ENCODE measurements around the gene PPP1R14D. TPM values are rescaled to one million over a fixed set of nuclear protein-coding genes. Genes with fewer than 3 reads are reported as not detected.

Gene PPP1R14D
- total RNA-seq, 6 experiments from 2014 or later = not detected

- ATAC-seq = no peak
These were observed 7.5 kb upstream of the PPP1R14D start for GRCh38 chr15:40836020-40836419.

GRCh38 chr15:40832903-40833302, 4.4 kb upstream of the PPP1R14D start:
- H3K4me1 ChIP-seq = no peaks in the 10 kb centered on the region
- DNase-seq = no peak
- no peaks in the 10 kb centered on the region for H3K36me3 ChIP-seq
- no peaks in the 10 kb centered on the region for H3K27me3 ChIP-seq
- TF ChIP-seq CTCF (IDR thresholded peaks at IDR 0.05) (no peak), POLR2A (IDR thresholded peaks at IDR 0.05) (no peak)
- H3K27ac ChIP-seq = no peak overlapping the region
- H3K9me3 ChIP-seq = no peaks in the 10 kb centered on the region
- intact Hi-C loops (cut with DNase I) = no loop called here
- ATAC-seq = no peak
- H3K4me3 ChIP-seq = no peak overlapping the region

More at GRCh38 chr15:40836020-40836419, 7.5 kb upstream of the PPP1R14D start:
- no peaks in the 10 kb centered on the region for H3K36me3 ChIP-seq
- no peaks in the 10 kb centered on the region for H3K27me3 ChIP-seq
- DNase-seq = no peak
- H3K4me1 ChIP-seq = no peaks in the 10 kb centered on the region
- H3K27ac ChIP-seq = no peak overlapping the region
- no peaks in the 10 kb centered on the region for H3K9me3 ChIP-seq
- WGBS (ENCODE audit: insufficient coverage, low coverage, low lambda C conversion rate, missing lambda C conversion rate) = 91% methylated on average over 1 of the region's 1 CpG
- TF ChIP-seq POLR2A (IDR thresholded peaks at IDR 0.05) = no peak
- no peak for TF ChIP-seq CTCF (IDR thresholded peaks at IDR 0.05)
- no peak overlapping the region for H3K4me3 ChIP-seq
- intact Hi-C loops (cut with DNase I) = no loop called here

- 67% methylated on average over 1 of the region's 1 CpG for WGBS (ENCODE audit: insufficient coverage, low coverage, low lambda C conversion rate, missing lambda C conversion rate)
- H3K27ac ChIP-seq = no peak overlapping the region
- no peaks in the 10 kb centered on the region for H3K4me1 ChIP-seq
- no peaks in the 10 kb centered on the region for H3K27me3 ChIP-seq
- DNase-seq = no peak
- no peaks in the 10 kb centered on the region for H3K36me3 ChIP-seq
- no peaks in the 10 kb centered on the region for H3K9me3 ChIP-seq
- intact Hi-C loops (cut with DNase I) = no loop called here
- H3K4me3 ChIP-seq = no peak overlapping the region
- TF ChIP-seq CTCF (IDR thresholded peaks at IDR 0.05) (no peak), POLR2A (IDR thresholded peaks at IDR 0.05) (no peak)
- no peak for ATAC-seq
These were observed 3.4 kb upstream of the PPP1R14D start for GRCh38 chr15:40831861-40832260.

- Histone ChIP-seq H3K4me1 (no peaks in the 10 kb centered on the region), H3K27me3 (no peaks in the 10 kb centered on the region), H3K36me3 (no peaks in the 10 kb centered on the region), H3K9me3 (no peaks in the 10 kb centered on the region), H3K27ac (no peak overlapping the region), H3K4me3 (no peak overlapping the region)
- 56% methylated on average over 1 of the region's 2 CpGs for whole genome bisulfite sequencing (ENCODE audit: insufficient coverage, low coverage, low lambda C conversion rate, missing lambda C conversion rate)
- no peak for ATAC-seq
- TF ChIP-seq CTCF (IDR thresholded peaks at IDR 0.05) = no peak
- no peak for TF ChIP-seq POLR2A (IDR thresholded peaks at IDR 0.05)
- intact Hi-C loops (cut with DNase I) = no loop called here
- DNase-seq = no peak
These were observed 2.4 kb upstream of the PPP1R14D start for GRCh38 chr15:40830884-40831283.

GRCh38 chr15:40829115-40829514, 607 bp upstream of the PPP1R14D start:
- Histone ChIP-seq H3K36me3 (no peaks in the 10 kb centered on the region), H3K9me3 (no peaks in the 10 kb centered on the region), H3K27me3 (no peaks in the 10 kb centered on the region), H3K27ac (no peak overlapping the region), H3K4me3 (no peak overlapping the region), H3K4me1 (no peaks in the 10 kb centered on the region)
- DNase-seq (no peak), ATAC-seq (no peak)
- WGBS (ENCODE audit: insufficient coverage, low coverage, low lambda C conversion rate, missing lambda C conversion rate) = no CpG with 5 or more reads among the region's 7 CpGs
- intact Hi-C loops (cut with DNase I) = no loop called here
- TF ChIP-seq POLR2A (IDR thresholded peaks at IDR 0.05) (no peak), CTCF (IDR thresholded peaks at IDR 0.05) (no peak)
